Bone marrow (tissue), 2 donors: ENCODE results near the gene PECR.

Source experiments
- DNase-seq, 2 donors: peaks; one replicate each; lab custom pipeline; 2025; lab: John Stamatoyannopoulos, UW

Gene PECR

GRCh38 chr2:216071111-216071851 lies 10.3 kb downstream of the PECR start:
- no peak for DNase-seq

GRCh38 chr2:216070195-216070594 lies 11.4 kb downstream of the PECR start:
- no peak for DNase-seq

- no peak for DNase-seq
These were observed 12.6 kb downstream of the PECR start for GRCh38 chr2:216069028-216069427.

DNA sequence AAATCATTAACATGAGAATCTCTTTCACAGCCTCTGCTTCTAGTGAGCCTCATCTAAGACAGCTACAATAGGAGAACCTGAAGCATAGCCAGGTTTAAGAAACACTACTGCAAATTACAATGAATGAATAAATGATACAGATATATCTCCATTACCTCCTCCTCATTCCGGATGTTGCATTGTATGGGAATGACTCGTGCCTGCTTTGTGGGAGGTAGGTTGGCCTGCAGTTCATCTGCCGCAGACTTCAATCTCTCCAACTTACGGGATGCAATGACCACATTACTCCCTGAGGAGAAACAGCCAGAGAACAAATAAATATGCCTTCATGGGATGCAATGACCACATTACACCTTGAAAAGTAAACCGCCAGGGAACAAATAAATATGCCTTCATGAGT lies 15.4 kb downstream of the PECR start:
- no peak for DNase-seq

- DNase-seq = no peak
These were observed 16.9 kb downstream of the PECR start for GRCh38 chr2:216064665-216065064.

GRCh38 chr2:216064014-216064630 lies 17.5 kb downstream of the PECR start:
- no peak for DNase-seq

DNA sequence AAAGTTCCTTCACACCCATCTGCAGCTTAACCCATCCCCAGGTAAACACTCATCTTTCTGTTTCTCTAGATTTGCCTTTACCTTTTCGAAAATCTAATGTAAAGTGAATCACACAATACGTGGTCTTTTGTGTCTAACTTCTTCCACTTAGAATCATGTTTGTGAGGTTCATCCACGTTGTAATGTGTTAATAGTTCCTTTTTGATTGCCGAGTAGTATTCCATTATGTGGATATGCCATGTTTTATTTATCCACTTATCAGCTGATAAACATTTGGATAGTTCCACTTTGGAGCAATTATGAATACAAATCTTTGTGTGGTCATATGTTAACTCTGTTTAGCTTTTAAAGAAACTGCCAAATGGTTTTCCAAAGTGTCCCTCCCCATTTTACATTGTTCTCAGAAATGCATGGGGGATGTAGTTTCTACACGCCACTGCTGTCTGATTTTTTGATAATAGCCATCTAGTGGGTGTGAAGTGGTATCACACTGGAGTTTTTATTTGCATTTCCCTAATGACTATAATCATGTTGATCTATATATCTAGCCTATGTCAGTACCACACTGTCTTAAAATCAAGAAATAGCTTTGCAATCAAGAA lies 22.3 kb downstream of the PECR start:
- DNase-seq = no peak

DNA sequence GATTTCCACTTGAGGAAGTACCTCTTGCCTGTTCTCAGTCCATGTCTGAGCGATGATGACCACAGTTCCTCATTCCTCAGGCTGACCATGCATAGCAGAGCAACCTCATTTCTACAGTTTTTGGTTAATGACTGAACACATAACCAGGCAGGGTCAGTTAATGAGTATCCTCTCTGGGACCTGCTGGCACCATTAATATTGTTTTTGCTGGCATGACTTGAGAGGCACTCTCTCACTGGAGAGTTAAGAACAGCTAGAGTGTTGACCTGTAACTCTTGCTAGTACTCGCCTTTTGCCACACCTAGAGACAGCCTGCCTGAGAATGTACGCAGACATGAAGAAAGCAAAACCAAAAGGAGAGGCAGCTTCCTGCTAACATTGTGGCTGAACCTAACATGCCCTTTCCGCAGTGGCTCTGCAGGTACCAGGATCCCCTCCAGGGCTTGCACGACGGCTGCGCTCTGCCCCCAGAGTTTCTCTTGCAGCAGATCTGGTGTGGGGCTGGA lies 23.9 kb downstream of the PECR start:
- DNase-seq = no peak

DNA sequence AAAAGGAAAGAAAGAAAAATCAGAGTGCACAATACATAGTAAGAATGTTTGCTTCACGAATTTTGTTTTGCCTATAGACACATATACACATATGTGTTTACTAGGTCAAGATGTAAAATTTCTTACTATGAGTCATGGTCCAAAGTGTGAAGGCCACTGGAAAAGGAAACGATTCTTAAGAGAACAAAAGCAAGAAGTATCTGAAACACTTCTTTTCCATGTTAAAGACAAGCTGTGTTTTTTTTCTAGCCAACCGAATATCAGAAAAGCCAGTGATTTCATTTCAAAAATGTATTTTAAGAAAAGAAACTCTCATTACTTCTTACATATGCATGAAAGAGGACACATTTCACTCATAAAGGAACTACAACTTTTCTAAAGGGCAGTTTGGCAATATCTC lies 24.9 kb downstream of the PECR start:
- no peak for DNase-seq

- DNase-seq = no peak
These were observed 25.9 kb downstream of the PECR start for GRCh38 chr2:216055680-216056079.

- no peak for DNase-seq
These were observed 29.2 kb downstream of the PECR start for GRCh38 chr2:216052420-216052819.

DNA sequence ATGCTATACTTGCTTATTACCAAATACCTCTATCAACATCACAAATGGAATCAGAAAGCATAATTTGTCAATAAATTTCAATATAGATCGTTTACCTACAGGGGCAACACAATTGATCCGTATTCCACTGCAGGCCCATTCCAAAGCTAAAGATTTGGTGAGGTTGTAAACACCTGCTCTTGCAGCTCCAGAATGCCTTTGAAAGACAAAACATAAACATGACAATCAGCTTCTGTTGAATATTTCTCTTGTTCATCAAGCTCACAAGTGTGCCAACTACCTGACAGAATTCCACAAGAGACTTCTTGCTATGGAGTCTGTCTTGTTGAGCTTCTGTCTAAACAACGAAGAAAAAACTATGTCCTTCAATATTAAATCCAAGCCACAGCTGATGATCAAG lies 30.3 kb downstream of the PECR start:
- no peak for DNase-seq

- no peak for DNase-seq
These were observed 32.2 kb downstream of the PECR start for GRCh38 chr2:216049452-216049851.

DNA sequence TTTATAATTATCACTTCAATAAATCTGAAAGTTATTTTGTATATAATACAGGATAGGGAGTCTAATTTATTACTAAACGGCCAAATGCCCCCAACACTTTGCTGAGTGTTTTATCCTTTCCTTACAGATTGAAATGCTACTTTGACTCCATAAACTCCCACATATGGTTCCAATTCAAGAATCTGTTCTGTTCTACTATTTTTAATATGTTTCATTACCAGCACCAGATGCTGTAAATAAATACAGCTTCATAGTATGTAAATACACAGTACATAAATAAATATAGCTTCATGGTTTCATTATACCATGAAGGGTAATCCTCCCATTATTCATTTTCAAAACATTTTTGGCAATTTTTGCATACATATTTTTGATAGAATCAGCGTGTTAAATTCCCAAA lies 34.2 kb downstream of the PECR start:
- DNase-seq = no peak

DNA sequence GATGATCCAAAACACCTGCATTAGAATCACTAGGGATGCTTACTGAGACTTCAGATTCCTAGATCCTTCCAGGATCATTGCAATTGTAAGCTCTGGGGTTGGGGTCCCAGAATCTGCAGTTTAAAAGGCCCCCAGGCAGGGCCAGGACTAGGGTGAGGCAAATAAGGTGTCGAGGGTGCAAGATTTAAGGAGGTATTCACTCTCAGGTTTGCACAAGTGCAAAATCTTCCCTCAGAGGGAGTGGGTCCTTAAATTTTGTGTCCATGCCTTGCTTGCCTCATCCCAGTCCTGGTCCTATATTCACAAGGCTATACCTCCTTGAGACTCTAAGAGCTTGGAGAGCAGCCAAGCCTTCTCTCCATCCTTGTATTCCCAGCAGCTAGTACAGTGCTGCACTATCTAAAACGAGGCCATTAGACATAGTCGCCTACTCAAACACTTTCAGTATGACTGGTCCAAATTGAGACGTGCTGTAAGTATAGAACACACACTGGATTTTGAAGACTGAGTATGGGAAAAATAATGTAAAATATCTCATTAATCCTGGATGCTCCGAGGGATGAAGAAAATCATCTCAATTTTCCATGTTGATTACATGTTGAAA lies 36.6 kb downstream of the PECR start:
- no peak for DNase-seq

- DNase-seq = no peak
These were observed 37.7 kb downstream of the PECR start for GRCh38 chr2:216043949-216044348.

DNA sequence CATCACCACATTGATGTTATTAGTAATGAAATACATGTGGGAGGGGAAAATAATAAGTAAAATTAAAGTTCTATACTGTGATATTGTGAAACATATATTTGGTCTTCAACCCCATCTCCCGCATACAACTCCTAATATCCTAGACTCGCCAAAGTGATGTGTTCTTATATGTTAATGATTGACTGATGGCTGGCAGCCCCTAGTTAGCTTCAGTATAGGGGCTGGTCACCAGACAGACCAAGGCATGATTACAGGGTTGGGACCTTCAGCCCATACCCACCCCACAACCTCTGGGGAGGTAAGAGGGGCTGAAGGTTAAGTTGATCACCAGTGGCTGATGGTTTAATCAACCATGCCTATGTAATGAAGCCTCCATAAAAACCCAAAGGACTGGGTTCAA lies 40.2 kb downstream of the PECR start:
- no peak for DNase-seq

DNA sequence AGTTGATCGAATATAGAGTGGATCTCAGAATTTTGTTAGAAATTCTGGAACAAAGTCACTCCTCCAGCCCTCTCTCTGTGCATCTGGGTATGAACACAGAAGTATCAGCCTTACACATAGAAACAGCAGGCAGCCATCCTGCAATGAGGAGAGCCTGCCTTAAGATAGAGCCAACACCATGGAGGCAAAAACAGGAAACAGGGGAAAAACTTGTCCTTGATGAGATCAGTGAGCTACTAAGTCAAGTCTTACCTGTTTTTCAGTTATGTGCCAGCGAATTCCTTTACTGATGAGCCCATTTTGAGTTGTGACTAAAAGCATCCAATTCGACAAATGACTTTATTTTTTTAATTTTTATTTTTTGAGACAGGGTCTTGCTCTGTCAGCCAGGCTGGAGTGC lies 41.7 kb downstream of the PECR start:
- no peak for DNase-seq

DNA sequence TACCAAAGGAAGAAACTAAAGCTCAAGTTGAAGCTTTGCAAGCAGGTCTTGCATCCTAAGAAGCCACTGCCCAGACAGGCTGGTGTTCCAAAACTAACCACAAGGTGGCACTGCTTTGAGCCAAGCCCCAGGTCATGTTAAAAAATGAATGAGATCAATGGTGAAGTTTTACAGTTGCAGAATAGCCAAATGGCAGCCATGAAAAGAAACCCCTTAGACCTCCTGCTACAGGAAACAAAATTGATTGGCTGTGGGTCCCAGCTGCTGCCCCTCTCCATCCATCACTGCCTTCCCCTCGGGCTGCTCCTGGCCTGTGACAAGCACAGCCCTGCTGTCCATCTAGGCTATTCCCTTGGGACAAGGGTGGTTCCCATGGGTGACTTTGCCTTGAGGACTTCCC lies 47.5 kb downstream of the PECR start:
- DNase-seq = peak; percentile 4 to 42

DNA sequence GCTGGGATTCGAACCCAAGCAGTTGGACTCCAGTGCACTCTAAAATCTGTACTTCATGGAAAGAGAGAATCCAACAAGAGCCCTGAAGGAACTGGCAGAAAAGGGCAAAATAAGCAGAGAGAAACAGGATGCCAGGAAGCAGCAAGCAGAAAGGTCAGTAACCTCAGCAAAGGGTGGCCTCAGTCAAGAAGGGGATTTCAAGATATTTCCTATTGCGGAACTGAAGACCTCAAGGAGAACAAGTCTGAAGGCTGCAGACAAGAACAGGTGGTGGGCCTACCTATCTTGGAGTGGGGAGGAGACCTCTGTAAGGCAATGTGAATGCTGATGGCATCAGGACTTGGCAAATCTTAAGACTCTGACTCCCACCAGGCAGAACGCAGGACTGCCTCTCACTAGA lies 48.2 kb downstream of the PECR start:
- DNase-seq = no peak

DNA sequence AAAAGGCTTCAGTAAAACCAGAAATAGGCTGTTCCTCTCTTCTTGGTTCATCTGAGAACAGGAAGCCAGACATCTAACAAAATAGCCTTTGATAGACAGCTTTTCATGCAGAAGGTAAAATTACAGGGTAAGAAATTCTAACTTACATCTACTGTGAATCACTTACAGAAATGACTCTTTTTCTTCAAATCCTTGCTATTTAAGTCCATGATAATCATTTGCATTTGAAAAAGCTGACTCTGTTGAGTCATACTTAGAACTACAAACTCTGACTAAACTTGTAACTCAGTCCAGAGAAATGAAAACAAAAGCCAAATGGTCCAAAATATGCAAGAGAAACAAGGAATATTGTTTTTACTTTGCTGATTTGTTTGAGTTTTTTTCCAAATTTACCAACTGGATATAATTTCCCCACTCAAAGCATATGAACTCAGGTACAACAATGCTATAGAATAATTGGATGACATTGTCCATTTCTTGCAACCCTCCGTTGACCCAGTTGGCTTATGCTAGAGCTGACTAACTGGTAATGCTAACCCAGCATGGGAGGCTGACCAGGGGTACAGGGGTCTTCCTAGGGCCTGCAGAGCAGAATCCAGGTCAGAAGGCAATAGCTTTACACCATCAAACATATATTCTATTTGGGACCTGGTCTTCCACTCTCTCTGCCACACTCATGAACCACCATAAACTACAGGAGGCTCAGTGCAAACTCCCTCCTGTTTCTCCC lies 49.5 kb downstream of the PECR start:
- DNase-seq = no peak

- no peak for DNase-seq
These were observed 51.4 kb downstream of the PECR start for GRCh38 chr2:216030216-216030615.
